HL-60 (cell line): ENCODE measurements around the gene THUMPD3.

Experiments used
- CTCF ChIP-seq: IDR thresholded peaks from one replicate; pipeline ENCODE4 v1.5.1; 2011; ENCODE audit warnings: low read length, control low read depth, inconsistent platforms; ENCODE audit not compliant: insufficient read depth
- GABPA ChIP-seq: IDR thresholded peaks from 2 replicates; pipeline ENCODE4 v1.6.1; 2012; ENCODE audit warnings: low read depth
- POLR2AphosphoS5 ChIP-seq: IDR thresholded peaks from 2 replicates; pipeline ENCODE4 v1.6.1; 2012; ENCODE audit warnings: low read depth
- REST ChIP-seq: IDR thresholded peaks from 2 replicates; pipeline ENCODE4 v1.6.1; 2012; ENCODE audit warnings: low read depth; ENCODE audit not compliant: insufficient replicate concordance
- SPI1 ChIP-seq: IDR thresholded peaks from 2 replicates; pipeline ENCODE4 v1.6.1; 2012; ENCODE audit warnings: low read depth, mild to moderate bottlenecking, borderline replicate concordance

- no peak for TF ChIP-seq CTCF
- no peak for TF ChIP-seq REST
- TF ChIP-seq POLR2AphosphoS5 = no peak
- no peak for TF ChIP-seq GABPA
- TF ChIP-seq SPI1 = no peak
Observed at GRCh38 chr3:9392041-9392440, 29.2 kb downstream of the THUMPD3 start.
